ENCODE results near the gene CRIM1.

The CRIM1 gene

DNA sequence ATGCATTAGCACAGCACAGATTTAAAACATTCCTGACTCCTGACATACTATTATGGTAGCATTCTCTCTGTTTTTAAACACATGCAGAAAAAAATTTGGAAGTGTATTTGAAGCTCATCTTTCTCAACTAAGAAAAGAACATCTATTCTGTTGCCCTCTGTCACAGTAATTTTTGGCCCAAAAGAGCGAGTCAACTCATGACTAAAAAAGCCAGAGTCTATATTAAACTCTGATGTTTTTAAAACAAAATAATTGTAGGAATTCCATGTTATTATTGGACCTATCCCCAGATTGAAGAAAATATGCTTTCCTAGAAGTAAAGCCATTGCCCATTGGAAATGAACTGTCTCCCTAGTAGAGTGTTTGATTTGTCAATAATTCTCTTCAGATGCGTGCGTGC is 96.7 kb downstream of the CRIM1 start:
- no peaks in the 10 kb centered on the region for H3K27me3 ChIP-seq (ENCODE audit: control insufficient read depth, insufficient read depth, low read length)
- no peak overlapping the region for H3K4me3 ChIP-seq (ENCODE audit: low read length)
- no peaks in the 10 kb centered on the region for H3K9me3 ChIP-seq (ENCODE audit: control insufficient read depth, low read depth, low read length)
- peaks cover 15% of the 10 kb centered on the region for H3K36me3 ChIP-seq (ENCODE audit: control insufficient read depth, low read depth, low read length)
- no peak overlapping the region for H3K9ac ChIP-seq (ENCODE audit: low read length)
- H3K27ac ChIP-seq (ENCODE audit: low read length): no peak overlapping the region
- peaks cover 15% of the 10 kb centered on the region for H3K4me1 ChIP-seq (ENCODE audit: control insufficient read depth, low read depth, low read length)

- H3K9ac ChIP-seq (ENCODE audit: low read length): no peak overlapping the region
- peaks cover 12% of the 10 kb centered on the region for H3K36me3 ChIP-seq (ENCODE audit: control insufficient read depth, low read depth, low read length)
- peaks cover 24% of the 10 kb centered on the region for H3K4me1 ChIP-seq (ENCODE audit: control insufficient read depth, low read depth, low read length)
- H3K4me3 ChIP-seq (ENCODE audit: low read length): no peak overlapping the region
- H3K27ac ChIP-seq (ENCODE audit: low read length): no peak overlapping the region
- H3K27me3 ChIP-seq (ENCODE audit: control insufficient read depth, insufficient read depth, low read length): no peaks in the 10 kb centered on the region
- no peaks in the 10 kb centered on the region for H3K9me3 ChIP-seq (ENCODE audit: control insufficient read depth, low read depth, low read length)
Observed at GRCh38 chr2:36453652-36454051, 98.1 kb downstream of the CRIM1 start.

- no peak overlapping the region for H3K27ac ChIP-seq (ENCODE audit: low read length)
- H3K4me1 ChIP-seq (ENCODE audit: control insufficient read depth, low read depth, low read length): peaks cover 35% of the 10 kb centered on the region
- no peak overlapping the region for H3K4me3 ChIP-seq (ENCODE audit: low read length)
- H3K9ac ChIP-seq (ENCODE audit: low read length): no peak overlapping the region
- peaks cover 8% of the 10 kb centered on the region for H3K36me3 ChIP-seq (ENCODE audit: control insufficient read depth, low read depth, low read length)
- no peaks in the 10 kb centered on the region for H3K9me3 ChIP-seq (ENCODE audit: control insufficient read depth, low read depth, low read length)
- no peaks in the 10 kb centered on the region for H3K27me3 ChIP-seq (ENCODE audit: control insufficient read depth, insufficient read depth, low read length)
Observed at GRCh38 chr2:36455011-36455410, 99.4 kb downstream of the CRIM1 start.

GRCh38 chr2:36455788-36456187 is 100.2 kb downstream of the CRIM1 start:
- Histone ChIP-seq H3K27ac (ENCODE audit: low read length) (no peak overlapping the region), H3K4me1 (ENCODE audit: control insufficient read depth, low read depth, low read length) (peaks cover 43% of the 10 kb centered on the region), H3K4me3 (ENCODE audit: low read length) (no peak overlapping the region), H3K9ac (ENCODE audit: low read length) (no peak overlapping the region), H3K36me3 (ENCODE audit: control insufficient read depth, low read depth, low read length) (peaks cover 8% of the 10 kb centered on the region), H3K27me3 (ENCODE audit: control insufficient read depth, insufficient read depth, low read length) (no peaks in the 10 kb centered on the region), H3K9me3 (ENCODE audit: control insufficient read depth, low read depth, low read length) (no peaks in the 10 kb centered on the region)

- no peak overlapping the region for H3K27ac ChIP-seq (ENCODE audit: low read length)
- H3K4me3 ChIP-seq (ENCODE audit: low read length): no peak overlapping the region
- peaks cover 3% of the 10 kb centered on the region for H3K36me3 ChIP-seq (ENCODE audit: control insufficient read depth, low read depth, low read length)
- no peak overlapping the region for H3K9ac ChIP-seq (ENCODE audit: low read length)
- no peaks in the 10 kb centered on the region for H3K27me3 ChIP-seq (ENCODE audit: control insufficient read depth, insufficient read depth, low read length)
- H3K4me1 ChIP-seq (ENCODE audit: control insufficient read depth, low read depth, low read length): peaks cover 50% of the 10 kb centered on the region
- H3K9me3 ChIP-seq (ENCODE audit: control insufficient read depth, low read depth, low read length): no peaks in the 10 kb centered on the region
Observed at GRCh38 chr2:36456227-36457175, 100.9 kb downstream of the CRIM1 start.

DNA sequence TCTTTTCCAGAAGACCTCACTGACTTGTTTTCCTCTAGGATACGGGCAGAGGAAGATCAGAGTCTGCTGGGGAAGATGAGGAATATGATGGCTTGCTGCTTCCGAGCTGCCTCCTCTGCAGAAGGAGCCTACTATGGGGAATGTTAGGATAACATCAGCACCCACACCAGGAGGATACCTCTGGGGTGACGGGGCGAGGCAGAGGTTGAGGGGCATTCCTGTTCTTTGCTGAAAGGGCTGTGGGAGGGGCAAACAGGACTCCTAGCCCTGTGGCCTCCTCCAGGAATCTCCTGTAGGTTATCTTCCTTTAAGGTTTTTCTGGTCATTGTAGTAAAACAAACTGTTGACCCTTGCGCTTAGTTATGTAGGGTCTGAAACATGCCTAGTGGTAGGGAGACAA is 102.5 kb downstream of the CRIM1 start:
- Histone ChIP-seq H3K36me3 (ENCODE audit: control insufficient read depth, low read depth, low read length) (no peaks in the 10 kb centered on the region), H3K9me3 (ENCODE audit: control insufficient read depth, low read depth, low read length) (no peaks in the 10 kb centered on the region), H3K27me3 (ENCODE audit: control insufficient read depth, insufficient read depth, low read length) (no peaks in the 10 kb centered on the region), H3K27ac (ENCODE audit: low read length) (no peak overlapping the region), H3K4me3 (ENCODE audit: low read length) (no peak overlapping the region), H3K4me1 (ENCODE audit: control insufficient read depth, low read depth, low read length) (peaks cover 62% of the 10 kb centered on the region), H3K9ac (ENCODE audit: low read length) (no peak overlapping the region)

- Histone ChIP-seq H3K36me3 (ENCODE audit: control insufficient read depth, low read depth, low read length) (no peaks in the 10 kb centered on the region), H3K4me3 (ENCODE audit: low read length) (no peak overlapping the region), H3K27me3 (ENCODE audit: control insufficient read depth, insufficient read depth, low read length) (no peaks in the 10 kb centered on the region), H3K27ac (ENCODE audit: low read length) (no peak overlapping the region), H3K9me3 (ENCODE audit: control insufficient read depth, low read depth, low read length) (no peaks in the 10 kb centered on the region), H3K4me1 (ENCODE audit: control insufficient read depth, low read depth, low read length) (peaks cover 65% of the 10 kb centered on the region), H3K9ac (ENCODE audit: low read length) (peak overlapping the region; percentile 7)
Observed at GRCh38 chr2:36459725-36460137, 104.2 kb downstream of the CRIM1 start.

DNA sequence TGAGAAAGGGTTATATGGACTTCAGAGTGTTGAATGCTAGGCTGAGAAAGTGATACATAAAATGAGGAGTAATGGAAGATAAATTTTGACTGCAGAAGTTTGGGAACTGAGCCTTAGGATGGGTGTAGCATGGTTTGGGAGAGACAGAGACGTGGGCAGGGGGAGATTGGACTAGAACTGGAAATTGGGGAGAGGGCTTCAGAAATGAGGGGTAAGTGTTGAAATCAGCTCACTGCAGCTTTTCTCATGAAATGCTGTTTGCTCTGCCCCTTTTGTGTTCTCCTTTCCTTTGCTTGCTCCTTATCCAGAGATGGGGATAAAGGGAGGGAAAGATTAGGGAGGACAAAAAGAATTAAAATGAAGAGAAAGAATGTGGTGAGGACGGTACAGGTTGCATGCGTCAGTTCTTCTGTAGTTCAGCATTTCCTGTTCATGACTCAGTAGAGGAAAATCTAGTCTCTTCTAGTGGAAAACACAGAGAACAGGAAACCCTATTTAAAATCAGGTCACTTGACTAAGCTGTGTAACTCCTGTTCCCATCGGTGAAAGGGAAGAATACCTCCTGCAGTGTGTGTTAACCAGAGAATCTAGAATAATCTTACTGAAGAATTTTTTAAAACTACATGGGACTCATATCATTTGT is 105.6 kb downstream of the CRIM1 start:
- H3K9me3 ChIP-seq (ENCODE audit: control insufficient read depth, low read depth, low read length): no peaks in the 10 kb centered on the region
- no peaks in the 10 kb centered on the region for H3K36me3 ChIP-seq (ENCODE audit: control insufficient read depth, low read depth, low read length)
- no peaks in the 10 kb centered on the region for H3K27me3 ChIP-seq (ENCODE audit: control insufficient read depth, insufficient read depth, low read length)
- H3K9ac ChIP-seq (ENCODE audit: low read length): peak overlapping the region; percentile 7
- peaks cover 61% of the 10 kb centered on the region for H3K4me1 ChIP-seq (ENCODE audit: control insufficient read depth, low read depth, low read length)
- peak overlapping the region; percentile 6 for H3K4me3 ChIP-seq (ENCODE audit: low read length)
- H3K27ac ChIP-seq (ENCODE audit: low read length): peak overlapping the region; percentile 66

DNA sequence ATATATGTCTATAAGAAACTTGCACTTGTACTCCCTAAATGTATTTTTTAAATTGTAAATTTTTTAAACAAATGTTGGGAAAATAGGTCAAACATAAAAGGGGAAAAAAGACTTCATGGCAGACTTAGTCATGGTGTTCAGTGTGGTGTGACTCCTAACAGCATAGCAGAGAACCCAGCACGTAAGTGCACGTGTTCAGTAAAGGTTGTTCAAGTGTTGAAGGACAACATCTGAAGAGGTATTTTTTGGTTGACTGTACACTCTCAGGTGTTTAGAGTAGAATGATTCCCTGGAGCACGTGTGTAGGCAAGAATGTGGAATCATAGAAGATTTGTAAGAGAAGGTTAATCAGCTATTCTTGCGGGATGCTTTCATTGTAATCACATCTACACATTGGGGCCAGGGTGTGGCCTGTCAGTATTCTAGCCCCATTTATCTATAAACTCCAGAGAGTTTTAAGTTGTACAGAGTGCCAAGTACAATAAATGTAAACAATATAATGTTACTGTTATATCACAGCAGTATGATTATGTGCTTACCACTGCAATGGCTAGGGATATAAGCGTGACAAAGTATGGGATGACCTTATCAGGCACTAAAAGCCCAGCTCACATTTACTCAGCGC is 106.8 kb downstream of the CRIM1 start:
- Histone ChIP-seq H3K27ac (ENCODE audit: low read length) (no peak overlapping the region), H3K27me3 (ENCODE audit: control insufficient read depth, insufficient read depth, low read length) (no peaks in the 10 kb centered on the region), H3K4me1 (ENCODE audit: control insufficient read depth, low read depth, low read length) (peaks cover 61% of the 10 kb centered on the region), H3K9me3 (ENCODE audit: control insufficient read depth, low read depth, low read length) (no peaks in the 10 kb centered on the region), H3K4me3 (ENCODE audit: low read length) (no peak overlapping the region), H3K9ac (ENCODE audit: low read length) (no peak overlapping the region), H3K36me3 (ENCODE audit: control insufficient read depth, low read depth, low read length) (no peaks in the 10 kb centered on the region)

DNA sequence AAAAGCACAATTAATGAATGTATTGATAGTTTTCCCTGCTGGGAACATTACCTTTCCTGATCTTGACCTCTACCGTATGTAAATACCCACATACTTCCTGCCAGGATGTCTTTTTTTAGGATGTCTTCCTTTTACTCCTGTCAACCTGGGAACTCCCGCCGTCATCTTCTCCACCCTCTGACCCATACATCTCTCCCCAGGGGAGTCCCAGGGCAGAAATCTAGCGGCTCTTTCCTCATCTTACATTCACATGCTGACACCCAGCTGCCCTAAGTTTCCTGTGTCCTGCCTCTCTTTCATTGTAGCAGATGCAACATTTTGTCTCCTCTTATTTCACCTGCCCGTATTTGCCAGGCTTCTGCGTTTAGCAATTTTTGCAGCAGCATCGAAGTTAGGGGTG is 107.8 kb downstream of the CRIM1 start:
- Histone ChIP-seq H3K4me1 (ENCODE audit: control insufficient read depth, low read depth, low read length) (peaks cover 52% of the 10 kb centered on the region), H3K27ac (ENCODE audit: low read length) (no peak overlapping the region), H3K27me3 (ENCODE audit: control insufficient read depth, insufficient read depth, low read length) (no peaks in the 10 kb centered on the region), H3K36me3 (ENCODE audit: control insufficient read depth, low read depth, low read length) (no peaks in the 10 kb centered on the region), H3K9me3 (ENCODE audit: control insufficient read depth, low read depth, low read length) (no peaks in the 10 kb centered on the region), H3K9ac (ENCODE audit: low read length) (no peak overlapping the region), H3K4me3 (ENCODE audit: low read length) (no peak overlapping the region)

DNA sequence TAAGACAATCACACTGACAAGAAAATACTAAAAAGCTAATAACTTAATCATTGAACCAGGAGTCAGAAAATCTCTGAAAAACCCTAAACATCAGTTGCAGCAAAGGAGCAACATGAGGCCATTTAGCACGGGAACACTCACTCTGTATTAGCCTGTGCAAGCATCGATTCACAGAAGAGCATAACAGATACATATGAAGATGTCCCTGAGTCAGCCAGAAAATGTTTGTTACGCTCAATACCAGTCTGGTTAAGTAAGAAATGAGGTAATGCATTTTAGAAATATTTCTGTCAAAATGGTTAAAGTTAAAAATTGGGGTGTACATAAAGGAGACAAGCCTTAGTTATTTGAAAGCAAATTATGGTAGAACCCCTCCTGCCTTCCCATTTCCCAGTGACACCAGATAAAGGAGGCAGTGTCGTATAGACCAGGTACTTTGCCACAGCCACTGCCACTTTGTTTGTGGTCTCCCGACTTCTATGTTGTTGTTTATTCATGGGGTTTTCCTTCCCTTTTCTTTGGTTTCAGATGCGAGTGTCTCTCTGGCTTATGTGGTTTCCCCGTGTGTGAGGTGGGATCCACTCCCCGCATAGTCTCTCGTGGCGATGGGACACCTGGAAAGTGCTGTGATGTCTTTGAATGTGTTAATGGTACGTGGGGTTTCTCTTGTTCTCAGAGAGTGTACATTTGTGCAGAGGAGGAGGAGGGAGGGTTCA is 108.6 kb downstream of the CRIM1 start:
- Histone ChIP-seq H3K4me1 (ENCODE audit: control insufficient read depth, low read depth, low read length) (peaks cover 47% of the 10 kb centered on the region), H3K9me3 (ENCODE audit: control insufficient read depth, low read depth, low read length) (no peaks in the 10 kb centered on the region), H3K36me3 (ENCODE audit: control insufficient read depth, low read depth, low read length) (no peaks in the 10 kb centered on the region), H3K27ac (ENCODE audit: low read length) (no peak overlapping the region), H3K27me3 (ENCODE audit: control insufficient read depth, insufficient read depth, low read length) (no peaks in the 10 kb centered on the region), H3K4me3 (ENCODE audit: low read length) (no peak overlapping the region), H3K9ac (ENCODE audit: low read length) (no peak overlapping the region)

Data from iPS-18a (cell line).